Measurements from ENCODE around the gene HSPA12A.

HSPA12A gene

GRCh38 chr10:116634126-116634975 is 108.0 kb downstream of the HSPA12A start:
- Histone ChIP-seq H3K4me3 (ENCODE audit: low read depth, low read length) (no peak overlapping the region), H3K36me3 (replicated peaks) (no peaks in the 10 kb centered on the region), H3K27ac (no peak overlapping the region), H3K27me3 (replicated peaks) (no peaks in the 10 kb centered on the region)
- in situ Hi-C loops (cut with HindIII; ENCODE audit: low pct_ligation_motif_present, low sequenced_read_pairs), result no loop called here
- no peak for TF ChIP-seq CTCF (IDR thresholded peaks at IDR 0.05; ENCODE audit: low read depth, low read length, missing control alignments)
- no peak for DNase-seq

- no peaks in the 10 kb centered on the region for H3K36me3 ChIP-seq (replicated peaks)
- H3K27ac ChIP-seq, result no peak overlapping the region
- in situ Hi-C loops (cut with HindIII; ENCODE audit: low pct_ligation_motif_present, low sequenced_read_pairs), result no loop called here
- TF ChIP-seq CTCF (IDR thresholded peaks at IDR 0.05; ENCODE audit: low read depth, low read length, missing control alignments), result no peak
- no peaks in the 10 kb centered on the region for H3K27me3 ChIP-seq (replicated peaks)
- no peak overlapping the region for H3K4me3 ChIP-seq (ENCODE audit: low read depth, low read length)
- DNase-seq, result no peak
Measured at GRCh38 chr10:116633216-116633600, 109.2 kb downstream of the HSPA12A start.

GRCh38 chr10:116632596-116633215 is 109.7 kb downstream of the HSPA12A start:
- Histone ChIP-seq H3K36me3 (replicated peaks) (no peaks in the 10 kb centered on the region), H3K4me3 (ENCODE audit: low read depth, low read length) (no peak overlapping the region), H3K27me3 (replicated peaks) (no peaks in the 10 kb centered on the region), H3K27ac (no peak overlapping the region)
- no peak for TF ChIP-seq CTCF (IDR thresholded peaks at IDR 0.05; ENCODE audit: low read depth, low read length, missing control alignments)
- in situ Hi-C loops (cut with HindIII; ENCODE audit: low pct_ligation_motif_present, low sequenced_read_pairs), result no loop called here
- no peak for DNase-seq

GRCh38 chr10:116631871-116632295 is 110.5 kb downstream of the HSPA12A start:
- in situ Hi-C loops (cut with HindIII; ENCODE audit: low pct_ligation_motif_present, low sequenced_read_pairs), result no loop called here
- H3K4me3 ChIP-seq (ENCODE audit: low read depth, low read length), result no peak overlapping the region
- no peak for TF ChIP-seq CTCF (IDR thresholded peaks at IDR 0.05; ENCODE audit: low read depth, low read length, missing control alignments)
- no peaks in the 10 kb centered on the region for H3K36me3 ChIP-seq (replicated peaks)
- H3K27ac ChIP-seq, result no peak overlapping the region
- no peak for DNase-seq
- no peaks in the 10 kb centered on the region for H3K27me3 ChIP-seq (replicated peaks)

- no peak for TF ChIP-seq CTCF (IDR thresholded peaks at IDR 0.05; ENCODE audit: low read depth, low read length, missing control alignments)
- DNase-seq, result no peak
- Histone ChIP-seq H3K27ac (no peak overlapping the region), H3K4me3 (ENCODE audit: low read depth, low read length) (no peak overlapping the region), H3K27me3 (replicated peaks) (no peaks in the 10 kb centered on the region), H3K36me3 (replicated peaks) (no peaks in the 10 kb centered on the region)
- in situ Hi-C loops (cut with HindIII; ENCODE audit: low pct_ligation_motif_present, low sequenced_read_pairs), result no loop called here
Measured at GRCh38 chr10:116630020-116630419, 112.3 kb downstream of the HSPA12A start.
